ENCODE results near the gene NPAS2. TPM values are rescaled to one million over a fixed set of nuclear protein-coding genes. Genes with fewer than 3 reads are reported as not detected.

NPAS2 gene
- polyA plus RNA-seq, 1 of the 3 experiments (the other 2 are of a cell fraction): 58.5 TPM

DNA sequence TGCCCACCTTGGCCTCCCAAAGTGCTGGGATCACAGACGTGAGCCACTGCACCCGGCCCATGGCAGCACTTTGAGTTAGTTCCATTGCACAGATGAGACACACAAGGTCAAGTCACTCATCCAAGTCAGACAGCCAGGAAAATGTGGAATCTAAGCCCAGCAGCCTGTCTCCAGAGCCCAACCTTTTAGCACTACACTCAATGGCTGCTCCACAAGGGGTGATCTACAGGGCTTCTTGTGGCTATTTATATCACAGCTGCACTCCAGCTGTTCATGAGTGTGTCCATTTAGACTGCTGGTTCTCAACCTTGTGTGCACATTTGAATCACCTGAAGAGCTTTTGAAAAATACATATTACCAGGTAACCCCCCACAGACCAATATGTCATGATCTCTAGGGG lies 109.2 kb downstream of the NPAS2 start:
- peaks cover 17% of the 10 kb centered on the region for H3F3A ChIP-seq (replicated peaks; ENCODE audit: insufficient read depth)
- no peaks in the 10 kb centered on the region for H3K9me2 ChIP-seq
- H3K9ac ChIP-seq: no peak overlapping the region
- H3K4me3 ChIP-seq (ENCODE audit: low read depth in 2 of 2, low read length in 1 of 2): no peak overlapping the region
- H3K36me3 ChIP-seq (replicated peaks in 1 of 2; ENCODE audit: control insufficient read depth in 1 of 2, insufficient read depth in 2 of 2, low read length in 1 of 2): peaks cover 28 to 48% of the 10 kb centered on the region in 2 experiments
- H3K4me2 ChIP-seq: no peak overlapping the region
- H3K9me3 ChIP-seq: no peaks in the 10 kb centered on the region
- H4K20me1 ChIP-seq (ENCODE audit: insufficient read depth): no peaks in the 10 kb centered on the region
- H3K4me1 ChIP-seq (ENCODE audit: control insufficient read depth in 1 of 2, insufficient read depth in 2 of 2, low read depth in 1 of 2, low read length in 1 of 2): peaks cover 0 to 3% of the 10 kb centered on the region in 2 experiments; a peak in 3 of 4 replicates
- H3K79me2 ChIP-seq (ENCODE audit: insufficient read depth): no peaks in the 10 kb centered on the region
- TF ChIP-seq YY1 (IDR thresholded peaks at IDR 0.05; ENCODE audit: low read depth) (no peak), JUND (IDR thresholded peaks at IDR 0.05) (no peak), EP300 (IDR thresholded peaks at IDR 0.05; ENCODE audit: borderline replicate concordance in 1 of 2, low read depth in 1 of 2, low read length in 1 of 2) (no peak), GATA2 (CRISPR knock-in tag; IDR thresholded peaks at IDR 0.05) (no peak), RXRA (IDR thresholded peaks at IDR 0.05; ENCODE audit: borderline replicate concordance, low read depth) (no peak), FOSL2 (IDR thresholded peaks at IDR 0.05; ENCODE audit: borderline replicate concordance, low read depth) (no peak), TEAD4 (IDR thresholded peaks at IDR 0.05; ENCODE audit: borderline replicate concordance, insufficient read depth) (no peak), CHD2 (IDR thresholded peaks at IDR 0.05; ENCODE audit: low read length, partially characterized antibody) (no peak), TCF12 (IDR thresholded peaks at IDR 0.05) (no peak), SMC3 (IDR thresholded peaks at IDR 0.05; ENCODE audit: low read depth, low read length) (no peak), EZH2phosphoT487 (IDR thresholded peaks at IDR 0.05; ENCODE audit: borderline replicate concordance, low read depth) (no peak), ELF1 (IDR thresholded peaks at IDR 0.05) (no peak), RFX5 (IDR thresholded peaks at IDR 0.05; ENCODE audit: low read length) (no peak), TAF1 (IDR thresholded peaks at IDR 0.05; ENCODE audit: borderline replicate concordance, low read depth, low read length) (no peak)
- TF ChIP-seq, protein P1, sequence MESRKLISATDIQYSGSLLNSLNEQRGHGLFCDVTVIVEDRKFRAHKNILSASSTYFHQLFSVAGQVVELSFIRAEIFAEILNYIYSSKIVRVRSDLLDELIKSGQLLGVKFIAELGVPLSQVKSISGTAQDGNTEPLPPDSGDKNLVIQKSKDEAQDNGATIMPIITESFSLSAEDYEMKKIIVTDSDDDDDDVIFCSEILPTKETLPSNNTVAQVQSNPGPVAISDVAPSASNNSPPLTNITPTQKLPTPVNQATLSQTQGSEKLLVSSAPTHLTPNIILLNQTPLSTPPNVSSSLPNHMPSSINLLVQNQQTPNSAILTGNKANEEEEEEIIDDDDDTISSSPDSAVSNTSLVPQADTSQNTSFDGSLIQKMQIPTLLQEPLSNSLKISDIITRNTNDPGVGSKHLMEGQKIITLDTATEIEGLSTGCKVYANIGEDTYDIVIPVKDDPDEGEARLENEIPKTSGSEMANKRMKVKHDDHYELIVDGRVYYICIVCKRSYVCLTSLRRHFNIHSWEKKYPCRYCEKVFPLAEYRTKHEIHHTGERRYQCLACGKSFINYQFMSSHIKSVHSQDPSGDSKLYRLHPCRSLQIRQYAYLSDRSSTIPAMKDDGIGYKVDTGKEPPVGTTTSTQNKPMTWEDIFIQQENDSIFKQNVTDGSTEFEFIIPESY (IDR thresholded peaks at IDR 0.05; ENCODE audit: borderline replicate concordance, low read depth): no peak
- TF ChIP-seq, protein P2, sequence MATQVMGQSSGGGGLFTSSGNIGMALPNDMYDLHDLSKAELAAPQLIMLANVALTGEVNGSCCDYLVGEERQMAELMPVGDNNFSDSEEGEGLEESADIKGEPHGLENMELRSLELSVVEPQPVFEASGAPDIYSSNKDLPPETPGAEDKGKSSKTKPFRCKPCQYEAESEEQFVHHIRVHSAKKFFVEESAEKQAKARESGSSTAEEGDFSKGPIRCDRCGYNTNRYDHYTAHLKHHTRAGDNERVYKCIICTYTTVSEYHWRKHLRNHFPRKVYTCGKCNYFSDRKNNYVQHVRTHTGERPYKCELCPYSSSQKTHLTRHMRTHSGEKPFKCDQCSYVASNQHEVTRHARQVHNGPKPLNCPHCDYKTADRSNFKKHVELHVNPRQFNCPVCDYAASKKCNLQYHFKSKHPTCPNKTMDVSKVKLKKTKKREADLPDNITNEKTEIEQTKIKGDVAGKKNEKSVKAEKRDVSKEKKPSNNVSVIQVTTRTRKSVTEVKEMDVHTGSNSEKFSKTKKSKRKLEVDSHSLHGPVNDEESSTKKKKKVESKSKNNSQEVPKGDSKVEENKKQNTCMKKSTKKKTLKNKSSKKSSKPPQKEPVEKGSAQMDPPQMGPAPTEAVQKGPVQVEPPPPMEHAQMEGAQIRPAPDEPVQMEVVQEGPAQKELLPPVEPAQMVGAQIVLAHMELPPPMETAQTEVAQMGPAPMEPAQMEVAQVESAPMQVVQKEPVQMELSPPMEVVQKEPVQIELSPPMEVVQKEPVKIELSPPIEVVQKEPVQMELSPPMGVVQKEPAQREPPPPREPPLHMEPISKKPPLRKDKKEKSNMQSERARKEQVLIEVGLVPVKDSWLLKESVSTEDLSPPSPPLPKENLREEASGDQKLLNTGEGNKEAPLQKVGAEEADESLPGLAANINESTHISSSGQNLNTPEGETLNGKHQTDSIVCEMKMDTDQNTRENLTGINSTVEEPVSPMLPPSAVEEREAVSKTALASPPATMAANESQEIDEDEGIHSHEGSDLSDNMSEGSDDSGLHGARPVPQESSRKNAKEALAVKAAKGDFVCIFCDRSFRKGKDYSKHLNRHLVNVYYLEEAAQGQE (IDR thresholded peaks at IDR 0.05; ENCODE audit: low read depth, low read length): no peak
- TF ChIP-seq, protein P3, sequence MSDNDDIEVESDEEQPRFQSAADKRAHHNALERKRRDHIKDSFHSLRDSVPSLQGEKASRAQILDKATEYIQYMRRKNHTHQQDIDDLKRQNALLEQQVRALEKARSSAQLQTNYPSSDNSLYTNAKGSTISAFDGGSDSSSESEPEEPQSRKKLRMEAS (IDR thresholded peaks at IDR 0.05; ENCODE audit: low read depth): no peak
- TF ChIP-seq, protein P4, sequence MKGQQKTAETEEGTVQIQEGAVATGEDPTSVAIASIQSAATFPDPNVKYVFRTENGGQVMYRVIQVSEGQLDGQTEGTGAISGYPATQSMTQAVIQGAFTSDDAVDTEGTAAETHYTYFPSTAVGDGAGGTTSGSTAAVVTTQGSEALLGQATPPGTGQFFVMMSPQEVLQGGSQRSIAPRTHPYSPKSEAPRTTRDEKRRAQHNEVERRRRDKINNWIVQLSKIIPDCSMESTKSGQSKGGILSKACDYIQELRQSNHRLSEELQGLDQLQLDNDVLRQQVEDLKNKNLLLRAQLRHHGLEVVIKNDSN (IDR thresholded peaks at IDR 0.05; ENCODE audit: borderline replicate concordance, low read depth): no peak
- H2AFZ ChIP-seq (ENCODE audit: low read depth): no peak overlapping the region
- ChIA-PET CTCF (interaction anchor here (0.7 to 1.4 kb wide), 2 partner anchors 9 to 319 kb away, joined by 3 read pairs; no protein-coding TSS in a partner anchor), POLR2A (no interaction called here)
- no peaks in the 10 kb centered on the region for H3K27me3 ChIP-seq (ENCODE audit: insufficient read depth)
- DNase-seq: no peak
- 86% methylated on average over 2 of the region's 2 CpGs for WGBS (ENCODE audit: low lambda C conversion rate)
- no peak overlapping the region for H3K27ac ChIP-seq (ENCODE audit: low read depth in 2 of 2, low read length in 1 of 2)

All from SK-N-SH (cell line).